Measurements from ENCODE around the gene MAN2B2.

Gene MAN2B2

DNA sequence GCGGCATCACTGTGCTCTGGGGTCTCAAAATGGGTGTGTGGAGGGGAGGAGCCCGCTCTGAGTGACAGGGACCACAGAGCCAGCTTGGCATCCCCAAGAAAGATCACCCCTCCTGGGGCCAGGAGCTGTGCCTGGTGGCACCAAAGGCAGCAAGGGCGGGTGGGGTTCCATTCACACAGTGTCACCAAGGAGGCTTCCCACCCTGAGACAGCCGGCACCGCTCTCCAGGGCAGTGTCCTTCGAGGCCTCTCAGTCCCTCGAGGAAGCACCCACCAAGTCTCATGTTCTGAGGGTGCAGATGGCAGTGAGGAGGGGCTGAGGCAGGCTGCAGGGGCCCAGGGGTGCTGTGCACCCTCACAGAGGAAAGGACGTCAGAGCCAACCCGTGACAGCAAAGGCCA, 44.0 kb upstream of the MAN2B2 start:
- H3K4me2 ChIP-seq (ENCODE audit: low read length) = no peak overlapping the region
- no peaks in the 10 kb centered on the region for H3K36me3 ChIP-seq (replicated peaks; ENCODE audit: low read depth, low read length)
- no peak overlapping the region for H3K27ac ChIP-seq (ENCODE audit: low read length)
- H3K9me3 ChIP-seq (ENCODE audit: insufficient read depth, low read length) = no peaks in the 10 kb centered on the region; the same call in 1 of the 2 replicates
- H3K4me3 ChIP-seq (ENCODE audit: low read length) = no peak overlapping the region
- H4K20me1 ChIP-seq (ENCODE audit: insufficient read depth, low read length) = no peaks in the 10 kb centered on the region
- TF ChIP-seq, protein P1, sequence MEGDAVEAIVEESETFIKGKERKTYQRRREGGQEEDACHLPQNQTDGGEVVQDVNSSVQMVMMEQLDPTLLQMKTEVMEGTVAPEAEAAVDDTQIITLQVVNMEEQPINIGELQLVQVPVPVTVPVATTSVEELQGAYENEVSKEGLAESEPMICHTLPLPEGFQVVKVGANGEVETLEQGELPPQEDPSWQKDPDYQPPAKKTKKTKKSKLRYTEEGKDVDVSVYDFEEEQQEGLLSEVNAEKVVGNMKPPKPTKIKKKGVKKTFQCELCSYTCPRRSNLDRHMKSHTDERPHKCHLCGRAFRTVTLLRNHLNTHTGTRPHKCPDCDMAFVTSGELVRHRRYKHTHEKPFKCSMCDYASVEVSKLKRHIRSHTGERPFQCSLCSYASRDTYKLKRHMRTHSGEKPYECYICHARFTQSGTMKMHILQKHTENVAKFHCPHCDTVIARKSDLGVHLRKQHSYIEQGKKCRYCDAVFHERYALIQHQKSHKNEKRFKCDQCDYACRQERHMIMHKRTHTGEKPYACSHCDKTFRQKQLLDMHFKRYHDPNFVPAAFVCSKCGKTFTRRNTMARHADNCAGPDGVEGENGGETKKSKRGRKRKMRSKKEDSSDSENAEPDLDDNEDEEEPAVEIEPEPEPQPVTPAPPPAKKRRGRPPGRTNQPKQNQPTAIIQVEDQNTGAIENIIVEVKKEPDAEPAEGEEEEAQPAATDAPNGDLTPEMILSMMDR (IDR thresholded peaks at IDR 0.05; ENCODE audit: low read depth, low read length) = no peak
- TF ChIP-seq EZH2phosphoT487 (IDR thresholded peaks at IDR 0.05; ENCODE audit: low read depth) = no peak
- H3K79me2 ChIP-seq (ENCODE audit: low read length) = no peaks in the 10 kb centered on the region
- H2AFZ ChIP-seq (ENCODE audit: low read depth, low read length) = no peak overlapping the region
- no peaks in the 10 kb centered on the region for H3K27me3 ChIP-seq (ENCODE audit: low read depth, low read length)
- no peak overlapping the region for H3K9ac ChIP-seq (ENCODE audit: low read length)
- H3K4me1 ChIP-seq (ENCODE audit: low read length) = no peaks in the 10 kb centered on the region

DNA sequence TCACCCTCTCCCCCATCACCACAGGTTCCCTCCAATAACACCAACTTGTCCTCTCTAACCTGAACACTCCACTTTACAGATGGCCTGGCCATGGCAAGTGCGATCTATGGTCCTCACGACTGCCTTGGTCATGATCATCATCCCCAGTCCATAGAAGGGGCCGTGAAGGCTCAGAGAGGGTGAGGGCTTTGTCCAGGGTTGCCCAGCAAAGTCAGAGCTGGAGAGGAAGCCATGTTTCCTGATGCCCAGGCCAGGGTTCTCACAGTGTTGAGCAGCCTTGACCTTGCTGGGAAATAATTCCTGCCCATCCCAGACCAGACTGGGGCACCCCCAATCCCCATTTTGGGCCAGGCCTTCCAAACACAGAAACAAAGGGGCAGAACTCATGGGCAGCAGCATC, 42.9 kb upstream of the MAN2B2 start:
- Histone ChIP-seq H3K36me3 (replicated peaks; ENCODE audit: low read depth, low read length) (no peaks in the 10 kb centered on the region), H3K79me2 (ENCODE audit: low read length) (no peaks in the 10 kb centered on the region), H4K20me1 (ENCODE audit: insufficient read depth, low read length) (no peaks in the 10 kb centered on the region), H3K27me3 (ENCODE audit: low read depth, low read length) (no peaks in the 10 kb centered on the region), H3K9ac (ENCODE audit: low read length) (no peak overlapping the region), H2AFZ (ENCODE audit: low read depth, low read length) (no peak overlapping the region), H3K27ac (ENCODE audit: low read length) (no peak overlapping the region), H3K9me3 (ENCODE audit: insufficient read depth, low read length) (no peaks in the 10 kb centered on the region; the same call in 1 of the 2 replicates), H3K4me1 (ENCODE audit: low read length) (no peaks in the 10 kb centered on the region), H3K4me3 (ENCODE audit: low read length) (no peak overlapping the region), H3K4me2 (ENCODE audit: low read length) (no peak overlapping the region)
- TF ChIP-seq, protein P1 (IDR thresholded peaks at IDR 0.05; ENCODE audit: low read depth, low read length) = no peak
- TF ChIP-seq EZH2phosphoT487 (IDR thresholded peaks at IDR 0.05; ENCODE audit: low read depth) = no peak

DNA sequence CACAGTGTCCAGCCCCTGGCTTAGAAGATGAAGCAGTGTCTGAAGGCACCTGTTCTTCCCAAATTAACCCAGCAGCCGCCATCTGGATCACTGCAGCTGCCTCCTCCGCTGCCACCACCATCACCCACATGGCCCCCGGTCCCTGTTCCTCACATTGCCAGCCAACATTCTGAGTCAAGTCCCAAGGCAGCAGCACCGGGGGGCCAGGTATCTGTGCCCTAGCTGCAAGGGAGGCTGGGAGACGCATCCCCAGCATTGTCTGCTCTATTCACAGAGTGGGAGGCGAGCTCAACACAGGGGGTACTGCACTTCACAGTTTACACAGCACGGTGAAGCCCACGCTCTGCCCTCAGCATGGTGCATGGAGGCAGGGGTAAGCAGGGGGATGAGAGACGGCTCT, 42.3 kb upstream of the MAN2B2 start:
- no peaks in the 10 kb centered on the region; the same call in 1 of the 2 replicates for H3K9me3 ChIP-seq (ENCODE audit: insufficient read depth, low read length)
- H2AFZ ChIP-seq (ENCODE audit: low read depth, low read length) = no peak overlapping the region
- H3K4me2 ChIP-seq (ENCODE audit: low read length) = no peak overlapping the region
- H3K4me3 ChIP-seq (ENCODE audit: low read length) = no peak overlapping the region
- TF ChIP-seq, protein P1 (IDR thresholded peaks at IDR 0.05; ENCODE audit: low read depth, low read length) = no peak
- TF ChIP-seq EZH2phosphoT487 (IDR thresholded peaks at IDR 0.05; ENCODE audit: low read depth) = no peak
- H3K4me1 ChIP-seq (ENCODE audit: low read length) = no peaks in the 10 kb centered on the region
- no peaks in the 10 kb centered on the region for H3K27me3 ChIP-seq (ENCODE audit: low read depth, low read length)
- no peak overlapping the region for H3K9ac ChIP-seq (ENCODE audit: low read length)
- H3K36me3 ChIP-seq (replicated peaks; ENCODE audit: low read depth, low read length) = no peaks in the 10 kb centered on the region
- no peaks in the 10 kb centered on the region for H4K20me1 ChIP-seq (ENCODE audit: insufficient read depth, low read length)
- H3K79me2 ChIP-seq (ENCODE audit: low read length) = no peaks in the 10 kb centered on the region
- no peak overlapping the region for H3K27ac ChIP-seq (ENCODE audit: low read length)

DNA sequence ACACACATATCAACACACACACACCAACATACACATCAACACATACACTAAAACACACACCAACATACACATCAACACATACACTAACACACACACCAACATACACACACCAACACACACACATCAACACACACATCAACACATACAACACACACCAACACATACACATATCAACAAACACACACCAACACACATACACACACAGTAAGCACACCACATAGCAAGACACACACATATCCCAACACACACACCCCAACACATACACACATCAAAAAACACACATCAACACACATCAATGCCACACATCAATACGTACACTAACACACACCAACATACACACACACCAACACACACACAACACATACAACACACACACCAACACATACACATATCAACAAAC, 40.9 kb upstream of the MAN2B2 start:
- Histone ChIP-seq H2AFZ (ENCODE audit: low read depth, low read length) (no peak overlapping the region), H3K9ac (ENCODE audit: low read length) (no peak overlapping the region), H3K27ac (ENCODE audit: low read length) (no peak overlapping the region), H3K36me3 (replicated peaks; ENCODE audit: low read depth, low read length) (no peaks in the 10 kb centered on the region), H3K4me1 (ENCODE audit: low read length) (no peaks in the 10 kb centered on the region), H3K27me3 (ENCODE audit: low read depth, low read length) (no peaks in the 10 kb centered on the region), H3K79me2 (ENCODE audit: low read length) (no peaks in the 10 kb centered on the region), H3K4me3 (ENCODE audit: low read length) (no peak overlapping the region), H4K20me1 (ENCODE audit: insufficient read depth, low read length) (no peaks in the 10 kb centered on the region), H3K9me3 (ENCODE audit: insufficient read depth, low read length) (no peaks in the 10 kb centered on the region; the same call in 1 of the 2 replicates), H3K4me2 (ENCODE audit: low read length) (no peak overlapping the region)
- no peak for TF ChIP-seq EZH2phosphoT487 (IDR thresholded peaks at IDR 0.05; ENCODE audit: low read depth)
- TF ChIP-seq, protein P1 (IDR thresholded peaks at IDR 0.05; ENCODE audit: low read depth, low read length) = no peak
